GM21390 (cell line): ENCODE measurements around the gene TEX13D.

Experiments used
- ATAC-seq: cut with Tn5 transposase; IDR thresholded peaks from one replicate; pipeline ENCODE4 v1.9.1; 2021; ENCODE audit not compliant: unreplicated experiment

TEX13D gene

GRCh38 chrX:124347242-124347641 lies 14.8 kb downstream of the TEX13D start:
- ATAC-seq, result no peak

GRCh38 chrX:124348182-124348581 lies 15.7 kb downstream of the TEX13D start:
- ATAC-seq, result no peak

GRCh38 chrX:124348885-124349453 lies 16.5 kb downstream of the TEX13D start:
- ATAC-seq, result no peak

- no peak for ATAC-seq
Measured at GRCh38 chrX:124354648-124355047, 22.2 kb downstream of the TEX13D start.

GRCh38 chrX:124358800-124359383 lies 26.4 kb downstream of the TEX13D start:
- peak; percentile 73 for ATAC-seq

GRCh38 chrX:124362072-124362471 lies 29.6 kb downstream of the TEX13D start:
- no peak for ATAC-seq

GRCh38 chrX:124362761-124363160 lies 30.3 kb downstream of the TEX13D start:
- no peak for ATAC-seq

- no peak for ATAC-seq
Measured at GRCh38 chrX:124369722-124370121, 37.3 kb downstream of the TEX13D start.

- no peak for ATAC-seq
Measured at GRCh38 chrX:124373348-124373747, 40.9 kb downstream of the TEX13D start.

GRCh38 chrX:124378643-124379042 lies 46.2 kb downstream of the TEX13D start:
- ATAC-seq, result no peak

- ATAC-seq, result no peak
Measured at GRCh38 chrX:124383354-124383753, 50.9 kb downstream of the TEX13D start.

GRCh38 chrX:124386401-124386800 lies 53.9 kb downstream of the TEX13D start:
- ATAC-seq, result no peak
